CD8-positive, alpha-beta memory T cell (primary cell): ENCODE results near the gene CPNE5. TPM values are rescaled to one million over a fixed set of nuclear protein-coding genes. Genes with fewer than 3 reads are reported as not detected.
A peak's percentile ranks its signal among the peaks of the same experiment; 100 is the strongest.

ENCODE experiments used
- CTCF ChIA-PET: fragments of 350-600 bp; sonication (Branson Sonifier 250); formaldehyde crosslinking; loops from one replicate; lab custom pipeline; 2021; ENCODE audit warnings: antibody characterized with exemption; lab: Charles Lee
- POLR2A ChIA-PET: fragments of 350-600 bp; sonication (Branson Sonifier 250); formaldehyde crosslinking; loops from one replicate; lab custom pipeline; 2021; ENCODE audit warnings: antibody characterized with exemption; lab: Charles Lee
- DNase-seq, 5 donors: peaks; one replicate each; pipeline versions ENCODE4 v3.0.0 to v3.0.0-alpha.2; 2020 to 2022; ENCODE audit warnings: mixed read lengths in 1 of 5
- H3K27ac ChIP-seq: one replicate; pipeline ENCODE4 v1.7.0; 2013; ENCODE audit warnings: low read depth, mild to moderate bottlenecking, low read length, moderate library complexity
- H3K27me3 ChIP-seq: 2 replicates; pipeline ENCODE4 v1.7.0; 2013; ENCODE audit warnings: low read length, mild to moderate bottlenecking; ENCODE audit not compliant: insufficient read depth, poor library complexity, severe bottlenecking
- H3K36me3 ChIP-seq: 2 replicates; pipeline ENCODE4 v1.7.0; 2013; ENCODE audit warnings: mild to moderate bottlenecking, low read length, moderate library complexity; ENCODE audit not compliant: insufficient read depth
- H3K4me1 ChIP-seq: 2 replicates; pipeline ENCODE4 v1.7.0; 2013; ENCODE audit warnings: mild to moderate bottlenecking, low read length, moderate library complexity; ENCODE audit not compliant: insufficient read depth
- H3K4me3 ChIP-seq: 2 replicates; pipeline ENCODE4 v1.7.0; 2013; ENCODE audit warnings: mild to moderate bottlenecking, low read length
- H3K9me3 ChIP-seq: 2 replicates; pipeline ENCODE4 v1.7.0; 2013; ENCODE audit warnings: mild to moderate bottlenecking, low read length
- H3K27ac Mint-ChIP-seq, 8 donors: one replicate each; pipeline ENCODE4 v1.8.0; 2020 to 2021; ENCODE audit warnings: mixed read lengths in 8 of 8, mild to moderate bottlenecking in 6 of 8, inconsistent platforms in 3 of 8, moderate library complexity in 3 of 8
- H3K27me3 Mint-ChIP-seq, 2 donors: one replicate each; pipeline ENCODE4 v1.8.0; 2020 to 2021; ENCODE audit warnings: mixed read lengths in 2 of 2, mild to moderate bottlenecking in 1 of 2, moderate library complexity in 1 of 2
- H3K36me3 Mint-ChIP-seq, 3 donors: one replicate each; pipeline ENCODE4 v1.8.0; 2020 to 2021; ENCODE audit warnings: mixed read lengths in 3 of 3, inconsistent platforms in 1 of 3, mild to moderate bottlenecking in 1 of 3
- H3K4me1 Mint-ChIP-seq, 3 donors: one replicate each; pipeline ENCODE4 v1.8.0; 2020 to 2021; ENCODE audit warnings: mixed read lengths in 3 of 3, inconsistent platforms in 1 of 3, mild to moderate bottlenecking in 1 of 3
- H3K4me3 Mint-ChIP-seq, 7 donors: one replicate each; pipeline ENCODE4 v1.8.0; 2020 to 2021; ENCODE audit warnings: mixed read lengths in 7 of 7, mild to moderate bottlenecking in 6 of 7, moderate library complexity in 4 of 7, inconsistent platforms in 2 of 7
- H3K9me3 Mint-ChIP-seq, 5 donors: one replicate each; pipeline ENCODE4 v1.8.0; 2020 to 2022; ENCODE audit warnings: mixed read lengths in 5 of 5, mild to moderate bottlenecking in 3 of 5, moderate library complexity in 2 of 5, inconsistent platforms in 1 of 5
- polyA plus RNA-seq: library from polyadenylated mRNA; unstranded; fragments of 300-500 nt; fragmentation: Illumina TruSeq; gene quantifications from one replicate; pipeline ENCODE4 v1.2.3, GENCODE V29; 2021
- total RNA-seq, 2 experiments: library from RNA; stranded (reverse); gene quantifications; one replicate each; pipeline ENCODE4 v1.2.3, GENCODE V29; 2021

The CPNE5 gene
- total and polyA plus RNA-seq, 3 experiments from 2014 or later, result 0.29 to 0.59 (median 0.44) TPM

DNA sequence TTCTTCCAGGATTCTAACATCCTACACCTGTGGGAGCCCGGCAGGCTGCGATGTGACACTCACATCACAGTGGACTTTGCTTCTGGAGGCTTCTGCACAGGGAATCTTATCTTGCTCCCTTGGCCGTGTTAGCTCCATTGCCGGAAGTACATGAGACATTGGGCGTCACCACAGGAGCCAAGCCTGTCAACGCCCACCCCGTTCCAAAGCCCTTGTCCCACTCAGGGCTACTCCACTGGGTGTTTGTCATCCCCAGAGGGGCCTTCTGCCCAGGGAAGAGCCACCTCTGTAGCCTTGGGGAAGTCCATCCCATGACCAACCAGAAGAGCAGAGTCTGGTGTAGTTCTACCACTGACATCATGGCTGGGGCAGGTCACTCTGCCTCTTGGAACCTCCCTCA, 139.9 kb downstream of the CPNE5 start:
- H3K4me3 ChIP-seq, result no peak overlapping the region
- Mint-ChIP-seq H3K4me1 (no peaks in the 10 kb centered on the region), H3K27ac (no peak overlapping the region), H3K27me3 (peaks cover 4 to 10% of the 10 kb centered on the region in 2 donors), H3K9me3 (no peaks in the 10 kb centered on the region), H3K36me3 (no peaks in the 10 kb centered on the region), H3K4me3 (no peak overlapping the region)
- ChIA-PET POLR2A (no interaction called here), CTCF (no interaction called here)
- H3K27ac ChIP-seq, result no peak overlapping the region
- H3K27me3 ChIP-seq, result no peaks in the 10 kb centered on the region
- DNase-seq, result no peak
- no peaks in the 10 kb centered on the region for H3K4me1 ChIP-seq
- no peaks in the 10 kb centered on the region for H3K36me3 ChIP-seq
- no peaks in the 10 kb centered on the region for H3K9me3 ChIP-seq

DNA sequence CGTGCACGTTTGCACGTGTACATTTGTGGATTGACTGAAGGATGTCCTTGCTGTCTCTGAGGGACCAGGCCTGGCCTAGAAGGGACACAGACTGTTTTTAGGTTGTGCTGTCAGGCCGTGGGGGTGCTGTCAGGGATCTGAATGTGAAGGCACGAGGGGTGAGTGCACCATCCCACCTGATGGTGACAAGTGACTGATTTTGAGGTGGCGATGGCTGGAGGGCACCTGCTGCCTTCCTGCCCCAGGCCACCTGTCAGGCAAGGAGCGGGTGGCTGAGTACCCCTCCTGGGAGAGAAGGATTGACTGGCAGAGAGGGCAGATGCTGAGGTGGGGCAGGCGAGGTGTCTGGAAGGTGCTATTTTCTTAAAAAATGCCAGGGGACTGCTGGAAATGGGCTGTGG, 140.4 kb downstream of the CPNE5 start:
- Mint-ChIP-seq H3K27me3 (peaks cover 3 to 9% of the 10 kb centered on the region in 2 donors), H3K9me3 (no peaks in the 10 kb centered on the region), H3K36me3 (no peaks in the 10 kb centered on the region), H3K4me3 (no peak overlapping the region), H3K27ac (peak overlapping the region in 2 of 8 donors; percentile 43 to 69), H3K4me1 (no peaks in the 10 kb centered on the region)
- no peak for DNase-seq
- H3K27me3 ChIP-seq, result no peaks in the 10 kb centered on the region
- H3K9me3 ChIP-seq, result no peaks in the 10 kb centered on the region
- POLR2A ChIA-PET, result no interaction called here
- no peaks in the 10 kb centered on the region for H3K4me1 ChIP-seq
- no peak overlapping the region for H3K27ac ChIP-seq
- CTCF ChIA-PET, result no interaction called here
- H3K4me3 ChIP-seq, result no peak overlapping the region
- H3K36me3 ChIP-seq, result no peaks in the 10 kb centered on the region

DNA sequence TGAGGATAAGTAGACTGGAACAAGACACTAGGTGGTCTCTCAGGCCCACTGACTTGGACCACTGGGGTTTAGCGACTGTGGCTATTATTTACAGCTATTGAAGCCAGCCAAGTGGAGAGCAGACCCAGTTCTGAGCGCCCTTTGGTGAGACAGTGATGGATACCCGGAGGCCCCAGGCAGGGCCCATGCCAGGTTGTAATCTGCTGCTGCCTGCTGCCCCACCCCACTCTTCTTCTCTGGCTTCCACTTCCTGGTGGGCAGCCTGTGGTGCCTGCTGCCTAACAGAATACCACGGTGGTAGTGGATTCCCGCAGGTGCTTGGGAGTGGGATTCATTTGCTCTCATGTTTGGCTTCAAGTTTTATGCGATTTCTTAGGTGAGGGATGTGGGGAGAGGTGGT, 141.0 kb downstream of the CPNE5 start:
- Mint-ChIP-seq H3K4me3 (no peak overlapping the region), H3K27me3 (peaks cover 0 to 6% of the 10 kb centered on the region in 2 donors), H3K4me1 (peaks cover 4% of the 10 kb centered on the region in 3 donors), H3K36me3 (no peaks in the 10 kb centered on the region), H3K27ac (no peak overlapping the region), H3K9me3 (no peaks in the 10 kb centered on the region)
- ChIA-PET POLR2A (no interaction called here), CTCF (no interaction called here)
- Histone ChIP-seq H3K36me3 (no peaks in the 10 kb centered on the region), H3K4me3 (no peak overlapping the region), H3K27me3 (no peaks in the 10 kb centered on the region), H3K9me3 (no peaks in the 10 kb centered on the region), H3K27ac (no peak overlapping the region), H3K4me1 (no peaks in the 10 kb centered on the region)
- no peak for DNase-seq

DNA sequence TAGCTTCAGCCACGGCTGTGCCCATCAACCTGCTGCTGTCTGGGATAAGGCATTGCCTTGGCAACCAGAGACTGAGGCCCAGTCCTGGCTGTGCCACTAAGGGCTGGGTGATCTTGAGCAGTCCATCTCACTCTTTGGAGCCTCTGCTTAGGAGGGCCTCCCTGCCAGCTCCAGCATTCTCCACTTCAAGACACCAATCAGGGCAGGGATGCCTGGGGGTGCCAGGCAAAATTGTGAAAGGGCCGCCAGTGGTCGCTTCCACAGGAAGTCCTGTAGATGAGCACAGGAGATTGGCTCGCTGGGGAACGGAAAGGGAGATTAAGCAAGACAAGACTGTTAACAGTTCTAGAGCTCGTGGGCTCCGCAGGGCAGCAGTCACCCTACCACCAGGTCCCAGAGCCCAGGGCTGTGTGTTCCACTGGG, 141.8 kb downstream of the CPNE5 start, which contains the start of gene RAB44:
Gene RAB44, plus strand, starts transcription at position 346 of the 423 bp plus-strand sequence. CDS start 6,410 bp downstream, outside the sequence.
- H3K9me3 ChIP-seq, result no peaks in the 10 kb centered on the region
- H3K36me3 ChIP-seq, result no peaks in the 10 kb centered on the region
- Mint-ChIP-seq H3K27ac (peak within 1 kb of the TSS in 1 of 8 donors; percentile 69), H3K9me3 (no peaks in the 10 kb centered on the region), H3K4me1 (peaks cover 5 to 9% (median 9%) of the 10 kb centered on the region in 3 donors), H3K36me3 (no peaks in the 10 kb centered on the region), H3K4me3 (no peak within 1 kb of the TSS), H3K27me3 (peaks cover 0 to 6% of the 10 kb centered on the region in 2 donors)
- no peak within 1 kb of the TSS for H3K4me3 ChIP-seq
- POLR2A ChIA-PET, result no interaction called here
- H3K4me1 ChIP-seq, result peaks cover 1% of the 10 kb centered on the region
- no peak for DNase-seq
- CTCF ChIA-PET, result no interaction called here
- H3K27me3 ChIP-seq, result no peaks in the 10 kb centered on the region
- H3K27ac ChIP-seq, result no peak within 1 kb of the TSS

DNA sequence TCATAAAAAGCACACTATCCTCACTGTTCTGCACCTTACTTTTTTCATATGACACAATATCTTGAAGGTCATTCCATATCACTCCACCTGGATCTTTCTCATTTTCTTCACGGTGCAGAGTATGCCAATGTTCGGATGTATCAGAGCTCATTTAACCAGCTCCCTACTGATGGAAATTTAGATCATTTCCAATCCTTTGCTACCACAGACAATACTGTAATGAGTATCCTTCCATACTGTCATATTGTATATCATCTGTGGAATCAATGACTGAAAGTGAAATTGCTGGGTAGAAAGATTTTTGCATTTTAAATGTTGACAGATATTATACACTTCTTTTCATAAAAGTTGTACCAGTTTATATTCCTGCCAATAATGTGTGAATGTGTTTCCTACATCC, 143.8 kb downstream of the CPNE5 start:
- H3K27me3 ChIP-seq, result no peaks in the 10 kb centered on the region
- H3K27ac Mint-ChIP-seq, result no peak overlapping the region
- no peaks in the 10 kb centered on the region for H3K9me3 ChIP-seq
- no peak overlapping the region for H3K27ac ChIP-seq
- H3K4me1 ChIP-seq, result peaks cover 8% of the 10 kb centered on the region
- POLR2A ChIA-PET, result no interaction called here
- H3K9me3 Mint-ChIP-seq, result no peaks in the 10 kb centered on the region
- H3K4me1 Mint-ChIP-seq, result peaks cover 18 to 26% (median 21%) of the 10 kb centered on the region in 3 donors
- CTCF ChIA-PET, result no interaction called here
- H3K4me3 ChIP-seq, result no peak overlapping the region
- H3K36me3 Mint-ChIP-seq, result no peaks in the 10 kb centered on the region
- H3K27me3 Mint-ChIP-seq, result peaks cover 0 to 6% of the 10 kb centered on the region in 2 donors
- H3K4me3 Mint-ChIP-seq, result no peak overlapping the region
- H3K36me3 ChIP-seq, result no peaks in the 10 kb centered on the region
- no peak for DNase-seq

DNA sequence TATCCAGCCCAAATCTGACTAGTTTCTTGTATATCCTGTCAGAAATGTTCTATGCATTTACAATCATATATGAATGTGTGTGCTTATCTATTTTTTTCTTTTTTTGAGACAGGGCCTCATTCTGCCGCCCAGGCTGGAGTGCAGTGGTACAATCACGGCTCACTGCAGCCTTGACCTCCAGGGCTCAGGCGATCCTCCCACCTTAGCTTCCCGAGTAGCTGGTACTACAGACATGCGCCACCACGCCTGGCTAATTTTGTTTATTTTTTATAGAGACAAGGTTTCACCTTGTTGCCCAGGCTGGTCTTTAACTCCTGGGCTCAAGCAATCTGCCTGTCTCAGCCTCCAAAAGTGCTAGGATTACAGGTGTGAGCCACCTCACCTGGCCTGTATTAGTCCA, 144.6 kb downstream of the CPNE5 start:
- no peak overlapping the region for H3K4me3 ChIP-seq
- peaks cover 0 to 6% of the 10 kb centered on the region in 2 donors for H3K27me3 Mint-ChIP-seq
- H3K27ac Mint-ChIP-seq, result peak overlapping the region in 1 of 8 donors; percentile 36
- no peaks in the 10 kb centered on the region for H3K36me3 ChIP-seq
- H3K27me3 ChIP-seq, result no peaks in the 10 kb centered on the region
- peaks cover 18 to 26% (median 21%) of the 10 kb centered on the region in 3 donors for H3K4me1 Mint-ChIP-seq
- no peak overlapping the region for H3K27ac ChIP-seq
- H3K9me3 Mint-ChIP-seq, result no peaks in the 10 kb centered on the region
- no peaks in the 10 kb centered on the region for H3K9me3 ChIP-seq
- DNase-seq, result no peak
- no peak overlapping the region for H3K4me3 Mint-ChIP-seq
- H3K4me1 ChIP-seq, result peaks cover 8% of the 10 kb centered on the region
- CTCF ChIA-PET, result no interaction called here
- POLR2A ChIA-PET, result no interaction called here
- H3K36me3 Mint-ChIP-seq, result no peaks in the 10 kb centered on the region

DNA sequence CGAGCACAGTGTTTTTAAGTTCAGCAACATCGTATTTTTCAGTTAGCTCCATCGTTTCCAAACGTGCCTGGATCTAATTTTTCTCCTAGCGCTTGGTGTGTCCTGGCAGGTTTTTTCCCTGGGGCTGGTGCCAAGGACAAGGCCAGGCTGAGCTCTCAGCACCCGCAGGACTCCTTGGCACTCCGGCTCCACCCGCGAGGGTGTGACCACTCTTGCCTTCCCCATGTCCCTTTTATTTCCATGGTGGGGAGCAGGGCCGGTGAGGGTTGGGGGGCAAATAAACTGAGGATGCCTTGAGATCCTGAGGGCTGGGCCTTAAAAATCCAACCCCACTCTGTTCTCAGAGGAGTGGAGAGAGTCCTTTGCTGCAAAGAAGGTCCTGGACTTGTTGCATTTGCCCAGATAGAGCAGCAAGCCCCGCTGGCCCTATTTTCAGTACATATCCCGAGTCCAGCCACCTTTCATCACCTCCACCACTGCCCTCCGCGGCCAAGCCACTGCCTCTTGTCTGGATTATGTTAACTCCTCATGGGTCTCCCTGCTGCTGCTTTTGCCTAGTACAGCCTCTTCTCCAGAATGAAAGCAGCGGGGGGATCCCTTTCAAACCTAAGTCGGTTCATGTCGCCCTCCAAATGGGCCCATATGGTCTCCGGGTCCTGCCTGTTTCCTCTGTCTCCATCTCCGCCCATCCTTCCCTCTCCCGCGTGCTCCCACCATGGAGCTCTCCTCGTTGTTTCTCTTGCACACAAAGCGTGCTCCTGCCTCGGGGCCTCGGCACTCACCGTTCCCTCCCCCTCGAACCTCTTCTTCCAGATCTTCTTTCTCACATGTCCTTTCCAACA, 146.2 kb downstream of the CPNE5 start:
- Histone ChIP-seq H3K27me3 (no peaks in the 10 kb centered on the region), H3K9me3 (no peaks in the 10 kb centered on the region), H3K36me3 (no peaks in the 10 kb centered on the region), H3K4me1 (peaks cover 8% of the 10 kb centered on the region), H3K4me3 (no peak overlapping the region), H3K27ac (no peak overlapping the region)
- Mint-ChIP-seq H3K4me3 (no peak overlapping the region), H3K9me3 (no peaks in the 10 kb centered on the region), H3K27ac (peak overlapping the region in 3 of 8 donors; percentile 46 to 80 (median 77)), H3K36me3 (no peaks in the 10 kb centered on the region), H3K27me3 (peaks cover 0 to 5% of the 10 kb centered on the region in 2 donors), H3K4me1 (peaks cover 18 to 26% (median 21%) of the 10 kb centered on the region in 3 donors)
- ChIA-PET POLR2A (no interaction called here), CTCF (interaction anchor here (2.2 to 3.7 kb wide), 2 partner anchors 12 to 66 kb away, joined by 9 read pairs; no protein-coding TSS in a partner anchor)
- no peak for DNase-seq

DNA sequence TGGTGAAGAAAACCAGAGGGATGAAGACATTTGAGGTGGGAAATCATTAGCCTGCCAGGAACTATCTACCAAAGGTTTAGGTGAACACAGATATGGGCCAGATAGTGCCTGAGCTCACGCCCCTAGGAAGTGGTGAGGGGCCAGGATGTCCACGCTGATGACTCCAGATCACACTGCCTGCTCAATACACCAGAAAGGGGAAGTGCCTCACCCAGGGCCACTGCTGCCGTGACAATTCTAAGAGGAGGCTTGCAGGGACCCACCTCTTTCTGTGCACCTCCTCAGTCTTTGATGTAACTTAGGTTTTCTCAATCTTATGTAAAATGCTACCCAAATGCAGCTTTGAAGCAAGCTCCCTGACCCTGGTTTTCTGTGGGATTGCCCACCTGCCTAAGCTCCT, 147.0 kb downstream of the CPNE5 start:
- no peaks in the 10 kb centered on the region for H3K9me3 ChIP-seq
- POLR2A ChIA-PET, result no interaction called here
- H3K36me3 ChIP-seq, result no peaks in the 10 kb centered on the region
- H3K36me3 Mint-ChIP-seq, result no peaks in the 10 kb centered on the region
- peaks cover 0 to 5% of the 10 kb centered on the region in 2 donors for H3K27me3 Mint-ChIP-seq
- no peaks in the 10 kb centered on the region for H3K9me3 Mint-ChIP-seq
- H3K4me1 Mint-ChIP-seq, result peaks cover 18 to 26% (median 21%) of the 10 kb centered on the region in 3 donors
- no peak overlapping the region for H3K4me3 ChIP-seq
- H3K27ac Mint-ChIP-seq, result peak overlapping the region in 5 of 8 donors; percentile 29 to 76 (median 48)
- no peaks in the 10 kb centered on the region for H3K27me3 ChIP-seq
- DNase-seq, result peak in 1 of 5 donors; percentile 8
- H3K27ac ChIP-seq, result no peak overlapping the region
- no peak overlapping the region for H3K4me3 Mint-ChIP-seq
- peaks cover 8% of the 10 kb centered on the region for H3K4me1 ChIP-seq
- CTCF ChIA-PET, result interaction anchor here (2.2 to 3.7 kb wide), 2 partner anchors 12 to 67 kb away, joined by 9 read pairs; no protein-coding TSS in a partner anchor
